Panc1 (cell line): ENCODE data around the gene ZBTB20. TPM values are rescaled to one million over a fixed set of nuclear protein-coding genes. Genes with fewer than 3 reads are reported as not detected.

Experiments
- ATAC-seq: fragments of 200-7000 bp; cut with Tn5 transposase; 2 replicates; pipeline ENCODE4 v1.9.1; 2020; ENCODE audit warnings: mild to moderate bottlenecking, moderate library complexity
- BruUV-seq: library from RNA; stranded (reverse); fragments of 400-500 nt; replicated peaks from 2 replicates; lab custom pipeline; 2021; lab: Mats Ljungman, UMichigan
- CTCF ChIA-PET: fragments of 300-600 bp; sonication (Branson Sonifier 250); formaldehyde crosslinking; loops from one replicate; lab custom pipeline; 2022; ENCODE audit warnings: antibody characterized with exemption; lab: Charles Lee
- POLR2A ChIA-PET: fragments of 300-600 bp; sonication (Branson Sonifier 250); formaldehyde crosslinking; loops from one replicate; lab custom pipeline; 2022; ENCODE audit warnings: antibody characterized with exemption; lab: Charles Lee
- DNase-seq: peaks from one replicate; pipeline ENCODE4 v3.0.0-alpha.2; 2010; ENCODE audit warnings: low read depth, low spot score
- H3K27ac ChIP-seq: 2 replicates; pipeline ENCODE4 v1.5.1; 2011; ENCODE audit warnings: mild to moderate bottlenecking, low read length, inconsistent platforms
- H3K27me3 ChIP-seq: fragments of 200-500 bp; sonication (Bioruptor generic); 2 replicates; pipeline ENCODE4 v1.6.0; 2014; ENCODE audit warnings: low read length, inconsistent platforms; ENCODE audit not compliant: control insufficient read depth, insufficient read depth
- H3K36me3 ChIP-seq: fragments of 200-500 bp; sonication (Bioruptor generic); 2 replicates; pipeline ENCODE4 v1.5.1; 2014; ENCODE audit warnings: inconsistent platforms, mild to moderate bottlenecking, low read length, moderate library complexity; ENCODE audit not compliant: control insufficient read depth, insufficient read depth
- H3K4me1 ChIP-seq: 2 replicates; pipeline ENCODE4 v1.5.1; 2011; ENCODE audit warnings: inconsistent platforms, mild to moderate bottlenecking, low read length, moderate library complexity; ENCODE audit not compliant: control insufficient read depth, insufficient read depth
- H3K4me3 ChIP-seq, 2 experiments: 2 replicates each; pipeline ENCODE4 v1.5.1; 2011 to 2012; ENCODE audit warnings: low read depth in 2 of 2, low read length in 2 of 2, mild to moderate bottlenecking in 2 of 2, inconsistent platforms in 1 of 2, moderate library complexity in 1 of 2
- H3K9me3 ChIP-seq: fragments of 200-500 bp; sonication (Bioruptor generic); 2 replicates; pipeline ENCODE4 v1.5.1; 2014; ENCODE audit warnings: low read depth, mild to moderate bottlenecking, inconsistent platforms, low read length, moderate library complexity; ENCODE audit not compliant: control insufficient read depth, insufficient read depth
- POLR2AphosphoS5 ChIP-seq: IDR thresholded peaks from 2 replicates; pipeline ENCODE4 v1.6.1; 2012; ENCODE audit warnings: mild to moderate bottlenecking, low read depth, low read length, moderate library complexity
- SIN3A ChIP-seq: IDR thresholded peaks from 2 replicates; pipeline ENCODE4 v1.6.1; 2012; ENCODE audit warnings: low read depth, mild to moderate bottlenecking, low read length, moderate library complexity, borderline replicate concordance; ENCODE audit not compliant: insufficient read depth
- TCF7L2 ChIP-seq: IDR thresholded peaks from 2 replicates; pipeline ENCODE4 v1.6.1; 2011; ENCODE audit warnings: mild to moderate bottlenecking, low read depth, low read length, inconsistent platforms
- in situ Hi-C: cut with HindIII; loops from 2 replicates; pipeline ENCODE4 v1.10.0; 2016; ENCODE audit warnings: low sequenced_read_pairs, low pct_unique_long_range_greater_than_20kb
- intact Hi-C: fragments of 100-400 bp; cut with micrococcal nuclease; formaldehyde crosslinking; loops from one replicate; pipeline ENCODE4 v1.10.0; 2022; ENCODE audit not compliant: unreplicated experiment
- microRNA-seq: library from miRNA; unstranded; fragments of <30 nt; microRNA quantifications from one replicate; pipeline ENCODE4 v1.1.0, GENCODE V29; 2020; ENCODE audit not compliant: unreplicated experiment
- total RNA-seq: library from RNA; stranded (reverse); gene quantifications from one replicate; pipeline ENCODE4 v1.2.1, GENCODE V29; 2021; ENCODE audit not compliant: unreplicated experiment
- TF ChIP-seq, protein P1 (sequence below): fragments of 450-650 bp; IDR thresholded peaks from 2 replicates; pipeline ENCODE4 v1.5.1; 2017; ENCODE audit warnings: mild to moderate bottlenecking
- TF ChIP-seq, protein P2 (sequence below), 2 experiments: IDR thresholded peaks; 2 replicates each; pipeline ENCODE4 v1.6.1; 2011 to 2012; ENCODE audit warnings: low read depth in 2 of 2, control low read depth in 1 of 2, low read length in 1 of 2, mild to moderate bottlenecking in 1 of 2, moderate library complexity in 1 of 2; ENCODE audit not compliant: insufficient read depth in 1 of 2

The ZBTB20 gene
- total RNA-seq, 1 experiment from 2014 or later: 4.1 TPM

DNA sequence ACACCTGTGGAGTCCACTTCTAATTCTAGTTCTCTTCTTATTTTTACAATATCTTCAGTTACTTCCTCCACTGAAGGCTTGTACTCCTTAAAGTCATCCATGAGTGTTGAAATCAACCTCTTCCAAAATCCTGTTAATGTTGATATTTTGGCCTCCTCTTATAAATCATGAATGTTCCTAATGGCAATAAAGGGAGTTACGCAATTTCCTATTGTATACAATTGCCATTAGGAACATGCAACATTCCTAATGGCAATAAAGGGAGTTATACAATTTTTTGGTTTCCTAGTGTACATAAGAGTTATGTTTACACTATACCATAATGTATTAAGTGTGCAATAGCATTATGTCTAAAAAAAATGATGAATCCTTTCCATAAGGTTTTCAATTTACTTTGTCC, 862.4 kb downstream of the ZBTB20 start:
- no peak for DNase-seq
- Histone ChIP-seq H3K9me3 (no peaks in the 10 kb centered on the region), H3K36me3 (no peaks in the 10 kb centered on the region), H3K4me1 (no peaks in the 10 kb centered on the region), H3K27ac (no peak overlapping the region), H3K27me3 (no peaks in the 10 kb centered on the region), H3K4me3 (no peak overlapping the region)
- ChIA-PET POLR2A (no interaction called here), CTCF (no interaction called here)
- intact Hi-C loops (no loop called here), in situ Hi-C loops (no loop called here)
- no peak for ATAC-seq
- no TSS peak for BruUV-seq
- no peak for TF ChIP-seq SIN3A
- TF ChIP-seq, protein P1, sequence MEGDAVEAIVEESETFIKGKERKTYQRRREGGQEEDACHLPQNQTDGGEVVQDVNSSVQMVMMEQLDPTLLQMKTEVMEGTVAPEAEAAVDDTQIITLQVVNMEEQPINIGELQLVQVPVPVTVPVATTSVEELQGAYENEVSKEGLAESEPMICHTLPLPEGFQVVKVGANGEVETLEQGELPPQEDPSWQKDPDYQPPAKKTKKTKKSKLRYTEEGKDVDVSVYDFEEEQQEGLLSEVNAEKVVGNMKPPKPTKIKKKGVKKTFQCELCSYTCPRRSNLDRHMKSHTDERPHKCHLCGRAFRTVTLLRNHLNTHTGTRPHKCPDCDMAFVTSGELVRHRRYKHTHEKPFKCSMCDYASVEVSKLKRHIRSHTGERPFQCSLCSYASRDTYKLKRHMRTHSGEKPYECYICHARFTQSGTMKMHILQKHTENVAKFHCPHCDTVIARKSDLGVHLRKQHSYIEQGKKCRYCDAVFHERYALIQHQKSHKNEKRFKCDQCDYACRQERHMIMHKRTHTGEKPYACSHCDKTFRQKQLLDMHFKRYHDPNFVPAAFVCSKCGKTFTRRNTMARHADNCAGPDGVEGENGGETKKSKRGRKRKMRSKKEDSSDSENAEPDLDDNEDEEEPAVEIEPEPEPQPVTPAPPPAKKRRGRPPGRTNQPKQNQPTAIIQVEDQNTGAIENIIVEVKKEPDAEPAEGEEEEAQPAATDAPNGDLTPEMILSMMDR: no peak
- TF ChIP-seq POLR2AphosphoS5: no peak
- TF ChIP-seq, protein P2, sequence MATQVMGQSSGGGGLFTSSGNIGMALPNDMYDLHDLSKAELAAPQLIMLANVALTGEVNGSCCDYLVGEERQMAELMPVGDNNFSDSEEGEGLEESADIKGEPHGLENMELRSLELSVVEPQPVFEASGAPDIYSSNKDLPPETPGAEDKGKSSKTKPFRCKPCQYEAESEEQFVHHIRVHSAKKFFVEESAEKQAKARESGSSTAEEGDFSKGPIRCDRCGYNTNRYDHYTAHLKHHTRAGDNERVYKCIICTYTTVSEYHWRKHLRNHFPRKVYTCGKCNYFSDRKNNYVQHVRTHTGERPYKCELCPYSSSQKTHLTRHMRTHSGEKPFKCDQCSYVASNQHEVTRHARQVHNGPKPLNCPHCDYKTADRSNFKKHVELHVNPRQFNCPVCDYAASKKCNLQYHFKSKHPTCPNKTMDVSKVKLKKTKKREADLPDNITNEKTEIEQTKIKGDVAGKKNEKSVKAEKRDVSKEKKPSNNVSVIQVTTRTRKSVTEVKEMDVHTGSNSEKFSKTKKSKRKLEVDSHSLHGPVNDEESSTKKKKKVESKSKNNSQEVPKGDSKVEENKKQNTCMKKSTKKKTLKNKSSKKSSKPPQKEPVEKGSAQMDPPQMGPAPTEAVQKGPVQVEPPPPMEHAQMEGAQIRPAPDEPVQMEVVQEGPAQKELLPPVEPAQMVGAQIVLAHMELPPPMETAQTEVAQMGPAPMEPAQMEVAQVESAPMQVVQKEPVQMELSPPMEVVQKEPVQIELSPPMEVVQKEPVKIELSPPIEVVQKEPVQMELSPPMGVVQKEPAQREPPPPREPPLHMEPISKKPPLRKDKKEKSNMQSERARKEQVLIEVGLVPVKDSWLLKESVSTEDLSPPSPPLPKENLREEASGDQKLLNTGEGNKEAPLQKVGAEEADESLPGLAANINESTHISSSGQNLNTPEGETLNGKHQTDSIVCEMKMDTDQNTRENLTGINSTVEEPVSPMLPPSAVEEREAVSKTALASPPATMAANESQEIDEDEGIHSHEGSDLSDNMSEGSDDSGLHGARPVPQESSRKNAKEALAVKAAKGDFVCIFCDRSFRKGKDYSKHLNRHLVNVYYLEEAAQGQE (IDR thresholded peaks at IDR 0.05; ENCODE audit: insufficient read depth in 1 of 2, low read depth in 2 of 2, low read length in 1 of 2): no peak
- no peak for TF ChIP-seq TCF7L2

Small RNA genes within 50 kb of the gene (microRNA-seq; reads per million reads assigned to microRNA genes)
- gene MIR4796: not detected
